OCI-LY1 (cell line): Measurements from ENCODE around the gene ABCC6.

Experiments used
- CTCF ChIP-seq: fragments of 200-600 bp; sonication (generic), shearing (Covaris generic); IDR thresholded peaks from 2 replicates; pipeline ENCODE4 v1.5.1; 2017; ENCODE audit warnings: mild to moderate bottlenecking, antibody characterized with exemption, low read length, moderate library complexity, mixed read lengths
- EZH2 ChIP-seq: fragments of 200-600 bp; sonication (generic), shearing (Covaris generic); IDR thresholded peaks from 2 replicates; pipeline ENCODE4 v1.8.0; 2017; ENCODE audit warnings: borderline replicate concordance, mixed run types, mild to moderate bottlenecking, antibody characterized with exemption, low read length, moderate library complexity, mixed read lengths

DNA sequence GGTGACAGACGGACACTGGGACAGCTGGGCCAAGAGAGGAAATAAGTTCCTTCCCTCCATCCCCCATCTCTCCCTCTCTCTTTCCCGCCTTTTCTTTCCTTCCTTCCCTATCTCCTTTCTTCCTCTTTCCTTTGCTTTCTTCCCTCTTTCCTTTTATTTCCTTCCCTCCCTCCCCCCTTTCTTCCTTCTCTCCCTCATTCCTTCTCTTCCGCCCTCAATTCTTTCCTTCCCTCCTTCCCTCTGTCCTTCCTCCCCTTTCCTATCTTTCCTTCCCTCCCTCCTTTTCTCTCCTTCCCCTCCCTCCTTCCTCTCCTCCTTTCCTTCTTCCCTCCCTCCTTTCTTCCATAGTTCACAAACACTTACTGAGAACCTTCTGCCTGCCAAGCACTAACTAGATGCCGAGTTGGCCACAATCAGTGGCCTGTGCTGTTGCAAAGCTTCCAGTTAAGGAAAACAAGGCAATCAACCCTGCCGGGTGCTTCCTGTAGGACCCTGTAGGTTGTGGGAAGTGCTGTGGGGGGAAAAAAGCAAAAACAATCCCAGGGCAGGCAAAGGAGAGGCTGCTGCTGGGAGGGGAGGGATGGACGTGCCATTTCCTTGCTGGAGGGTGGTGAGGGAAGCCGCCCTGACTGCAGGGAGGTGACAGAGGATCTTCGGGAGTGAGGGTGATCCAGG lies 31.7 kb downstream of the ABCC6 start:
- TF ChIP-seq CTCF (no peak), EZH2 (no peak)
